Esophagus squamous epithelium (tissue), 5 donors: Measurements from ENCODE around the gene KIF23. TPM values are rescaled to one million over a fixed set of nuclear protein-coding genes. Genes with fewer than 3 reads are reported as not detected.

Experiments
- DNase-seq: peaks from one replicate; lab custom pipeline; 2025; lab: John Stamatoyannopoulos, UW
- H3K27ac ChIP-seq, 4 donors: fragments of 200-600 bp; sonication (generic); one replicate each; pipeline ENCODE4 v1.5.1; 2016 to 2019; ENCODE audit warnings: mild to moderate bottlenecking in 1 of 4
- H3K27me3 ChIP-seq, 4 donors: fragments of 200-600 bp; sonication (generic); 1 replicate in 3 of 4; 2 replicates in 1 of 4; pipeline versions ENCODE4 v1.5.1 to v1.6.0; 2017 to 2021; ENCODE audit warnings: antibody characterized with exemption in 1 of 4
- H3K36me3 ChIP-seq, 3 donors: fragments of 200-600 bp; sonication (generic); one replicate each; pipeline ENCODE4 v1.5.1; 2016 to 2019
- H3K4me1 ChIP-seq, 3 donors: fragments of 200-600 bp; sonication (generic); one replicate each; pipeline ENCODE4 v1.5.1; 2017 to 2019
- H3K4me3 ChIP-seq, 4 donors: fragments of 200-600 bp; sonication (generic); 1 replicate in 3 of 4; 2 replicates in 1 of 4; pipeline ENCODE4 v1.5.1; 2016 to 2019; ENCODE audit warnings: mild to moderate bottlenecking in 2 of 4, moderate library complexity in 1 of 4
- H3K9me3 ChIP-seq, 3 donors: fragments of 200-600 bp; sonication (generic); one replicate each; pipeline ENCODE4 v1.5.1; 2016 to 2019
- POLR2A ChIP-seq, 4 donors: fragments of 450-650 bp; IDR thresholded peaks; one replicate each; pipeline ENCODE4 v1.6.1; 2017; ENCODE audit warnings: antibody characterized with exemption in 4 of 4, mild to moderate bottlenecking in 4 of 4, moderate library complexity in 3 of 4
- WGBS, 2 donors: methylation state at CpG; one replicate each; pipeline ENCODE4 v1.1.5; 2018; 5-methylcytosine and 5-hydroxymethylcytosine counted together
- intact Hi-C: fragments of 100-400 bp; cut with DNase I; formaldehyde crosslinking; loops from one replicate; pipeline ENCODE4 v1.15.0; 2022
- total RNA-seq, 4 donors: library from RNA; depleted of rRNA; stranded (reverse); fragments of >200 nt; gene quantifications; one replicate each; pipeline ENCODE4 v1.1.0, GENCODE V29; 2016
- TF ChIP-seq, protein P1 (sequence below), 6 experiments: fragments of 450-650 bp in 4 of 6; fragments of 200-600 bp in 2 of 6; sonication (generic) in 2 of 6; IDR thresholded peaks; one replicate each; pipeline ENCODE4 v1.5.1; 2016 to 2019; ENCODE audit warnings: antibody characterized with exemption in 6 of 6, mild to moderate bottlenecking in 4 of 6, moderate library complexity in 4 of 6
- donor health status: DM: yes; HTN: yes; CAD: no.

The KIF23 gene
- total RNA-seq, 4 donors from 2014 or later, result 13.5 to 33.2 (median 13.9) TPM

DNA sequence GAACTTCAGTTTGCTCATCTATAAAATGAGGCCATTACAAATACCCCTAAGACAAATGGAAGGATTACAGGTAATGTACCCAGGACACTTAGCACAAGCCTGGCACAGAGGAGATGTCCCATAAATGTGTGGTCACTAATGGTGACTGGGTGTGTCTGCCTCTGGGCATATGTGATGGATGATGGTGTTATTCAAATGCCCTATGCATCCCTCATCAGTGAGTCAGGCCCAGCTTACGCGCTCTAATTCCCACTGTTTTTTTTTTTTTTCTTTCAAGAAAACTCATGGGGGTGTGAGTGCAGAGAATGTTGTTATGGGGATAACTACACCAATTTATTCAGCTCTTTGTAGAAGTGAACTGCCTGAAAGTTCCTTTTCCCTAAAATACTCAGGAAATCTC is 23.6 kb upstream of the KIF23 start:
- Histone ChIP-seq H3K27ac (peak overlapping the region in 3 of 4 donors; percentile 70 to 83 (median 81)), H3K4me1 (peaks cover 0 to 66% (median 5%) of the 10 kb centered on the region in 3 donors), H3K9me3 (no peaks in the 10 kb centered on the region), H3K36me3 (no peaks in the 10 kb centered on the region), H3K27me3 (peaks cover 0 to 9% (median 0%) of the 10 kb centered on the region in 4 donors), H3K4me3 (no peak overlapping the region)
- no peak for DNase-seq
- WGBS, 2 donors, result 55 to 77% methylated on average over 2 of the region's 2 CpGs
- TF ChIP-seq POLR2A (IDR thresholded peaks at IDR 0.05), result no peak
- TF ChIP-seq, protein P1, sequence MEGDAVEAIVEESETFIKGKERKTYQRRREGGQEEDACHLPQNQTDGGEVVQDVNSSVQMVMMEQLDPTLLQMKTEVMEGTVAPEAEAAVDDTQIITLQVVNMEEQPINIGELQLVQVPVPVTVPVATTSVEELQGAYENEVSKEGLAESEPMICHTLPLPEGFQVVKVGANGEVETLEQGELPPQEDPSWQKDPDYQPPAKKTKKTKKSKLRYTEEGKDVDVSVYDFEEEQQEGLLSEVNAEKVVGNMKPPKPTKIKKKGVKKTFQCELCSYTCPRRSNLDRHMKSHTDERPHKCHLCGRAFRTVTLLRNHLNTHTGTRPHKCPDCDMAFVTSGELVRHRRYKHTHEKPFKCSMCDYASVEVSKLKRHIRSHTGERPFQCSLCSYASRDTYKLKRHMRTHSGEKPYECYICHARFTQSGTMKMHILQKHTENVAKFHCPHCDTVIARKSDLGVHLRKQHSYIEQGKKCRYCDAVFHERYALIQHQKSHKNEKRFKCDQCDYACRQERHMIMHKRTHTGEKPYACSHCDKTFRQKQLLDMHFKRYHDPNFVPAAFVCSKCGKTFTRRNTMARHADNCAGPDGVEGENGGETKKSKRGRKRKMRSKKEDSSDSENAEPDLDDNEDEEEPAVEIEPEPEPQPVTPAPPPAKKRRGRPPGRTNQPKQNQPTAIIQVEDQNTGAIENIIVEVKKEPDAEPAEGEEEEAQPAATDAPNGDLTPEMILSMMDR (IDR thresholded peaks at IDR 0.05), result no peak
- intact Hi-C loops, result loop anchor here (5.0 kb wide), 1 partner anchor 333 kb away; no protein-coding TSS in a partner anchor

DNA sequence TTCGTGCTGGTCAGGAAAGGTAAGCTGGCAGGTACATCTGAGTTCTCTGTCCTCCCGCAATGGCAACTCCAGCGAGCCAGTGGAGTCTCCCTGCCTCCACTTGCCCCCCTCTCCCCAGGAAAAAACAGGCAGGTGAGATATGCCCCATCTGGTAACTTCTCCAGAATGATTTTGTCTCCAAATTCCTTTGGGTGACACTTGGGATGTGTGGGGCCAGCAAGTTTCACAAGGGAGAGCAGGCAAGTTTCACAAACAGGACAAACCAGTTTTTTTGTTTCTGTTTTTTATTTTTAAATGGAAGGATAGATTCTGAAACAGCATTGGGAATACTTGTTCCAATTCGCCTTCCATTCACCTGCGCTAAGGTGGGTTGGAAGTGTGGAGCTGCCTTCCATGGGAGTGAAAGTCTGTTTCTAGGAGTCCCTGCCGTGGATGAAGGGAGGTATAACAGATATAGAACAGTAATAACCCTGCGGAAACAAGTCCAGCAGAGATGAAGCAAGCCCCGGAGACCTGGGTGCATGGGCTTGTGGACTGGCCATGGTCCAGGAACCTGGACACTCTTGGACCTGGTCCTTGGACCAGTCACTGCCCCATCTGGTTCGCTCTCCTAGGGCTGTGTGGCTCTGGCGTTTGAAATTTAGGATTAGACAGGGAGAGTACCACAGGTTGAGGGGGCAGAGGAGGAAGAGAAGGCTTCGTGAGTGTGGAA is 22.9 kb upstream of the KIF23 start:
- 49 to 58% methylated on average over 10 of the region's 11 CpGs for WGBS, 2 donors
- Histone ChIP-seq H3K27me3 (peaks cover 0 to 14% (median 0%) of the 10 kb centered on the region in 4 donors), H3K9me3 (no peaks in the 10 kb centered on the region), H3K4me3 (no peak overlapping the region), H3K36me3 (no peaks in the 10 kb centered on the region), H3K27ac (peak overlapping the region; percentile 0 to 83 (median 76)), H3K4me1 (peaks cover 0 to 66% (median 5%) of the 10 kb centered on the region in 3 donors)
- TF ChIP-seq POLR2A (IDR thresholded peaks at IDR 0.05), result no peak
- TF ChIP-seq, protein P1 (IDR thresholded peaks at IDR 0.05), result no peak
- intact Hi-C loops, result loop anchor here (5.0 kb wide), 1 partner anchor 334 kb away; no protein-coding TSS in a partner anchor
- no peak for DNase-seq

DNA sequence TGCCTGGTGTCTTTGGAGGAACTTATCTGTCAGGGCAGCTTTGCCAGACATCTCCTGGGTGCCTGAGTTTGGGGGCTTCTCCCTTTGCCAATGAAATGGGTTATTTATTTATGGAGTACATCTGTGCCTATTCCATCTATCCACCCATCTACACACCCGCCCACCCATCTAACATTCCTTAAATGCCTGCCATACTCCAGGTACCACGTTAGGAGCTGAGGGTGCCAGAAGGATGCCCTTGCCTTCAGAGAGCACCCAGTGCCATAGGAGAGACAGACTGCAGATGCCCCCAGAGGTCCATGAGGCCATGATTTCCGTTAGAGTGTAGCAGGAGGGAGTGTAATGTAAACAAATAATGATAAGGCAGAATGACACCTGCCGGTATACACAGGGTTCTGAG is 21.8 kb upstream of the KIF23 start:
- Histone ChIP-seq H3K9me3 (no peaks in the 10 kb centered on the region), H3K27ac (peak overlapping the region in 2 of 4 donors; percentile 81 to 83), H3K4me1 (peaks cover 0 to 66% (median 5%) of the 10 kb centered on the region in 3 donors), H3K27me3 (peaks cover 0 to 14% (median 0%) of the 10 kb centered on the region in 4 donors), H3K36me3 (peaks cover 0 to 3% (median 0%) of the 10 kb centered on the region in 3 donors), H3K4me3 (no peak overlapping the region)
- WGBS, 2 donors, result 70 to 74% methylated on average over 2 to 4 of the region's 4 CpGs
- no peak for DNase-seq
- intact Hi-C loops, result loop anchor here (5.0 kb wide), 1 partner anchor 335 kb away; no protein-coding TSS in a partner anchor
- TF ChIP-seq POLR2A (IDR thresholded peaks at IDR 0.05), result no peak
- TF ChIP-seq, protein P1 (IDR thresholded peaks at IDR 0.05), result no peak

DNA sequence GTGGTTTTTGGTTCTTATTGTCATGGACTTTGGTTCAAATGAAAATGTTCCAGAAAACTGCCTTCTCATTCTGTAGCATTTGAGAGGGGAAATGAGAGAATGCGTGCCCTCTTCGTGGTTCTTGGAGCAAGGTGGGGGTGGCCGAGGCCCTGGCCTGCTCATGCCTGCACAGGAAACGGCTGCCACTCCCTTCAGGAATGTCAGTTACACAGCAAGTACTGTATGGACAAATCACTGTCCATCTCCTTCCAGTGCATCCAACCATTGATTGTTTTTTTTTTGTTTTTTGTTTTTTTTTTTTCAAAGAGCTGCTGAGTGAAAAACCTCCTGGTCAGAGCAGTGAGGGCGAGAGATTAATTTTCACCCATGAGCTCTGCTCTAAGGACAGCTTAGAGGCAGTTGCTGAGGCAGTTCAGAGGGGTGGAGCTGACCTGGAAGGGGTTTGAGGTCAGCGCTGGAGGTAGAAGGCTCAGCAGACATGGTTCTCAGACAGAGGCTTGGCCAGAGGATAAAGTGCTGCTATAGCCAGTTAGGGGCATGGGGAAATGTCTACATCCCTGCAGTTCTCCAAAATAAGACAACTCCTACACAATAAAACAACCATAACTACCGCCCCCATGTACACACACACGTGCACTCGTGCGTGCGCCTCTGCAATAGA is 20.2 kb upstream of the KIF23 start:
- peaks cover 0 to 16% (median 0%) of the 10 kb centered on the region in 3 donors for H3K36me3 ChIP-seq
- H3K4me1 ChIP-seq, result peaks cover 0 to 51% (median 5%) of the 10 kb centered on the region in 3 donors
- DNase-seq, result no peak
- H3K27ac ChIP-seq, result peak overlapping the region in 1 of 4 donors; percentile 17
- no peaks in the 10 kb centered on the region for H3K9me3 ChIP-seq
- WGBS, 2 donors, result 42 to 45% methylated on average over 10 of the region's 11 CpGs
- peaks cover 0 to 14% (median 0%) of the 10 kb centered on the region in 4 donors for H3K27me3 ChIP-seq
- intact Hi-C loops, result loop anchor here (5.0 kb wide), 1 partner anchor 337 kb away; no protein-coding TSS in a partner anchor
- no peak for TF ChIP-seq POLR2A (IDR thresholded peaks at IDR 0.05)
- TF ChIP-seq, protein P1 (IDR thresholded peaks at IDR 0.05), result no peak
- H3K4me3 ChIP-seq, result no peak overlapping the region
